AG08396 (cell line): ENCODE data around the gene GRAP2.

Experiments
- DNase-seq: peaks from one replicate; pipeline ENCODE4 v3.0.0; 2012; ENCODE audit warnings: low spot score, mixed read lengths

GRAP2 gene

DNA sequence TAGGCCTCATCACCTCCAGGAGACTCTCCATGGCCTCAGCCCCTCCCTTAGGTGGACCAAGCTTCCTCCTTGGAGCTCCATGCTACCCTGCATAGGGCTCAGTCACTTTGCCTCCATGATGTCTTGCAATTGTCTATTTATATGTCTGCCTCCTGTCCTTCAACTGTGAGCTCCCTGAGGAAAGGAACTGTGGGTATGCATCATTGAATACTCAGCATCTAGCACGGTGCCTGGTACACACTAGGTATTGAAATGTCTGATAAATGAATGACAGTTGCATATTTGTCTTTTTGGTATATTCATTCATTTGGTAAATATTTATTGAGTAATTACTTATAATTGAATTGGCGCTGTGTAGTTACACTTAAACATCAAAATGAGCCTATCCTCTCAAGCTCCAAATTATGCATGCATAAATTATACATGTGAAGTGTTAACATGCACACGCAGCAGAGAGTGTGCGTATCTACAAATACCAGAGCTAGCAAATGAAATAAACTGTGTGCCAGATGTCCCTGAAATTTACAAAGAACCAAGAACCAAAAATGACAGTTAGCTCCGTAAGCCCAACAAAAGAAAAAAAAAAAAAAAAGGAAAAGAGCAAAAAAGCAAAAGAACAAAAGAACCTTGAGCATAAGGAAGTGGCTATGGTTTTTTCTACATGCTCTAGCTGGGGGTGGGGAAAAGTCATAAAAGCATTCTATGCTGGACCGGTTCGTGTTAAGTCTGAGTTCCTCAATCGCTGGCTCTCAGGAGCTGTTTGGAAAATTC, 25.2 kb downstream of the GRAP2 start:
- DNase-seq: no peak

- no peak for DNase-seq
Measured at GRCh38 chr22:39926753-39927152, 25.9 kb downstream of the GRAP2 start.

DNA sequence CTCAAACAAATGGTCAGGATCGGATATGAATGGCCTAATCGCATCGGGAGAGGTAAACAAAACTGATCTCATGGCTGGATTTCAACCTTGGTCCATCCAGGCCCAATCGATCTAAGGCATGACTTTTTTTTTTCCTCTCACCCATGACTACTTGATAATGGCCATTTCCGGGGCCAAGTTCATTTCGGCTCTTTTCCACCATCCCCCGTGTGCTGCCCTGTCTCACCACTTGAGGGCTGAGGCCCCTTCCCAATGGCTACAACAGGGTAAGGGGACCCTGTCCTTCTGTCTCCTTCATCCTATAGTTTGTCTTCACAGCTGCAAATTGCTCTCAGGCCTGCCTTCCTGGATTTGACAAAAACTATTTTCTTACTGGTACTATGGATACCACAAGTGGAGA, 26.7 kb downstream of the GRAP2 start:
- no peak for DNase-seq

DNA sequence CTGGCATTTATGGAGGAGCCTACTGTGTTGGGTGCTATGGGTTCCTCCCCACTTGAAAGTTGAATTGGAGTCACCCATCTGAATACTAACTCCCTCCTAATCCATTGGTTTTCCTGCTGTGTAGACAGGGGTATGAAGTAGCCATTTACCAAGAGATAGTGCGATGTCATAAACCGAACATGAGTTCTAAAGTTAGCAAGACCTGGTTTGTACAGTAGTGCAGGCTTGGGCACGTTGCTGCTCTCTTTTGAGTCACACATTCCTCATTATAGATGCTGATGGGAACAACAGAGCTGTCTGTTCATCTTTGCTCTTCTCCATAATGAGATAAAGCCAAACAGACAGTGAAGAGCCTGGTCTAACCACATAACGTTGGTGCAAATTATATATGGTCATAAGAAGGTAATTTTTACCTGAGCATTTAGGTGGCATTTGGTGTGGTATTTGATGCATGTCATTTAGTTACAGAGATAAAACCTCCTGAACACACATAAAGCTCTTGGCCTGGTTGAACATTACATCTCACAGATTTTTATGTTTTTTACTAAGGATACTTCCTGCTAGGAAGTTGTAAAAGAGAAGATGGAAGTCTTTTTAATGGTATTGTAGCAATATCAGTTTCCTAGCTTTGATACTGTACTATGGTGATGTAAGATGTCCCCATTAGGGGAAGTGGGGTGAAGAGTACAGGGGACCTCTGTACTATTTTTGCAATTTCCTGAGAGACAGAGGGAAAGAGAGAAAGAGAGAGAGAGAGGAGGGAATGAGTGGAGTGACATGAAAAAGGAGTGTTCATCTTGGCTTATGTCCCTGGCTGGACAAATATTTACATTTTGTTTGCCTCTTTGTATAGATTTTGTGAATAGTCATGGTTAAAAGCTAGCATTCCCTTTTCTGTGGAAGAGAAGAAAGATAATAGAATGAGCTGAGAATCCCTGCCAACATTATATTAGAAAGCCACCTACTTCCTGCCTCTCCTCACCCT, 27.9 kb downstream of the GRAP2 start:
- no peak for DNase-seq

DNA sequence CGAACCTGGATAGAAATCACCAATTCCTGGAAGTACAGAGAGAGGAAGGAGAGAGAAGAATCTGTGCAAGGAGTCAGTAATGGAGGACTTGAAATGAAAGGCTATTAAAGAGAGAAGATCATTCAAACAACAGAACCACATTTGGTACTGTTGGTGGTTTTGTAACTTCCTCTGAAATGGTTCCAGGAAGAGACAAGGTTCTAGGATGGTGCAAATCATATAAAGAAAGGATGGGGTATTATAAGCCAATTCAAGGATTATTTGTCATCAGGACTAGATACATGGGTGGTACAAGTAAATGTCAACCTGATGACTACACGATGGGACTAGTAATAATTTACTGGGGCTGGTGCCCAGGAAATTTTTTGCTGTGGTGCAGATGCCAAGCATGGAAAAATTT, 30.4 kb downstream of the GRAP2 start:
- DNase-seq: no peak

DNA sequence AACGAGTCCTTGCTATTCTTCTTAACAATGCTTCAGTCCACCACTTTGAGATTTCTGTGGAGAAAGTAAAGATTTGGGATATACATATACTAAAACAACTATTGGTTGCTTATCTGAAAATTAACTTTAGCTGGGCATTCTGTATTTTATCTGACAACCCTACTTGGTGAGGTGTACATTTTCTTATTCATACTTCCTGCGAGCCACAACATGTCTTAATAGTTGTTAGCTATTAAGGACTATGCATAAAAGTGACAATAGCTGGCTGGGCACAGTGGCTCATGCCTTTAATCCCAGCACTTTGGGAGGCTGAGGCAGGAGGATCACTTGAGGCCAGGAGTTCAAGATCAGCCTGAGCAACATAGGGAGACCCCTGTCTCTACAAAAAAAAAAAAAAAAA, 31.3 kb downstream of the GRAP2 start:
- no peak for DNase-seq

GRCh38 chr22:39932918-39933649, 32.2 kb downstream of the GRAP2 start:
- peak; percentile 13 for DNase-seq

DNA sequence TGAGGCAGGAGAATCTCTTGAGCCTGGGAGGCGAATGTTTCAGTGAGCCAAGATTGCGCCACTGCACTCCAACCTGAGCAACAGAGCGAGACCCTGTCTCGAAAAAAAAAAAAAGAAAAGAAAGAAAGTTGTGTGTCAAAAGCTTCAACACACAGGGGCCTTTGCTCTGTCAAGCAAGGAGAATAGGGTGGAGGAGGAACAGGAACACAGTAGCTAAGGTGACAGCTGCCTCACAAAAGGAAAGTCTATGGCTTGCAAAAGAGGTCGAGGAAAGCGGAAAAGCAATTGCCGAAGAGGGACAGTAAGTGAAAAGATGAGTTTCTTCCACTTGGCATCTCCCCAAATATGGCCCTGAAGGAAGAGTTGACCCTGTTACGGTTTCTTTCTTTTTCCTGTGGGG, 32.9 kb downstream of the GRAP2 start:
- no peak for DNase-seq

GRCh38 chr22:39935116-39935515, 34.2 kb downstream of the GRAP2 start:
- DNase-seq: no peak

- no peak for DNase-seq
Measured at GRCh38 chr22:39935612-39936011, 34.7 kb downstream of the GRAP2 start.

DNA sequence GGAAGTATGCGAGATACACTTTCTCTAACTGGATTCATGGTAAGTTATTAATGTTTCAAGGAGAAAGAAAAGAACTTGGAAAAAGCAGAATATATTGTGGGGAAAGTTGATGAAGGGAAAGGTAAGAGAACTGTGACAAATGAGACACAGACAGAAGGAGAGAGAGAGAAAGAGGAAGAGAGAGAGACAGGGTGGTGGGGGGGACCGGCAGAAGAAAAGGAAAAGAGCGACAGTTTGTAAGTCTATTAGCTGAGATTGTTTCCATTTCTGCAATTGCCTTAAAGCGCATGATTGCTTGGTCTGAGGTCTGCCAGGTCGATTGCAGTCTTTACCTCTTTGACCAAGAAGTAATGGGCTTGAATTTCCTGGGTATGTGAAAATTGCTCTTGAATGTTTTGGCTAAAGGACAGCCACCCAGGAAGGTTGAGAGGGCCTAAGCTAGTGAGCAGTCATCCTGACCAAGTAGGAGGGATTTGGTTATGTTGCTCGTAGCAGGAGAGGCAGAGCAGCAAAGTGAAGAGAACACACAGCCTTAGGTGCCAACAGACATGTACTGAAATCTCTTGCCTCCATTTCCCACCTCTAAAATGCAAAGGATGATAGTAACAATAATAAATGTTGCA, 35.8 kb downstream of the GRAP2 start:
- DNase-seq: no peak

GRCh38 chr22:39937906-39938305, 37.0 kb downstream of the GRAP2 start:
- no peak for DNase-seq

DNA sequence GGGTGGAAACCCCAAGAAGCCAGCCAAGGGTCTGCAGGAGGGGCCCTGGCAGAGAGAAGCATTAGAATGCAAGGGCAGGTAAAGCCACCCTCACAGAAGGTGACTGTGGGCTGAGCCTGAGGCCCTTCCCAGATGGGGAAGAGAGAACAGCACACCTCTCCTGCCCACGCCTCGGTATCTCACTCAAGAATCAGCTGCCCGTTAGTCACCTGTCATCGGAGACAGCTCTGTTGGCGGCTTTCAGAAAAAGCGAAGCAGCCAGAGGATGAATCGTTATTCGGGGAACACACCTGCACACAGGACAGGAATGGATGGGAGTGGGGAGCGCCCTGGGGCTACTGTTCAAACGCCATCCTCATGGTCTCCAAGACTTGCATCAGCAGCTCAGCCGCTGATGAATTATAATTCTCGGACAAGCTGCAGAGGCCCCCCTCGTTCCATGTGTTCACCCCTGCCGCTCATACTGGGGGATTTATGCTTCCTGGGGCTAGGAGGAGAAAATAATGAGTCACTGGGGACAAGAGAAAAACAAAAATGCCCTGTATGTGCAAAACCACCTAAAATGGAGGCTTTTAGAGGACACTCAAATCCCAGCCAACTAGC, 37.7 kb downstream of the GRAP2 start:
- no peak for DNase-seq

DNA sequence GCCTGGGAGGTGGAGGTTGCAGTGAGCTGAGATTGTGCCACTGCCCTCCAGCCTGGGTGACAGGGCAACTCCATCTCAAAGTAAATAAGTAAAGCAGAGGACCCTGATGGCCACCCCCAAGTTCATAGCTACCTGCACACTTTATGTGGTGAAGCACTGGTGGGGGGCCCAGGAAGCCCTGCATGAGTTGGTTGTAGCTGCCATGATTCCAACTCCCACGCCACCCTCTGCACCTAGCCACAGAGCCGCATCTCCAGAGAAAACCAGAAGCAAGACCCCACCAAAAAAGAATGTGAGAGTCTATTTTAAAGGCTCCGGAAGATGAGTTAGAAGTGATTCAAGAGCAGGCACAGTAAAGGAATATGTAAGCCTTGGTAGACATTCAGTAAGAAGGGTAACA, 38.9 kb downstream of the GRAP2 start:
- DNase-seq: no peak

DNA sequence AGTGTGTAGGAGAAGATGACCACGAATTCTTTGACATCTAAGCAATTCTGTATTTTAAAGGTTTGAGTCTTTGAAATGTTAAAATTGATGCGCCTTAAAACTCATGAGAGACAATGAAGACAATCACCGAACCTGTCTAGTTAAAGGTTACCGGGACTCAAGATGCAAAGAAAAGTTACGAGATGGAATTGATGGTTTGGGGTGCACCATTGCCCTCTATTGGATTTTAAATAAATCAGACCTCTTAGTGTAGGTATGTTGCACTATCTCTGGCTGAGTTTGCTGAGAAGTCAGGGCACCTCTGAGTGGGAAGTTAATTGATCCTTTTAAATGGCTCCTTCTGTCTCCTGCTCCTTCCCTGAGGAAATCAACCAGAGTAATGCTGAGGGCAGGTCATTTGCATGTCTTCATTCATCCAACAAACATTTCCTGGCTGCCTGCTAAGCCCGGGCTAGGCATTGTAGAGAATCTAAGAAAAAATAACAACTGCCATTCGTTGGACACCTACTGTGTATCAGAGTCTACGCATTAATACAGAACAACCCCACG, 39.9 kb downstream of the GRAP2 start:
- DNase-seq: no peak

DNA sequence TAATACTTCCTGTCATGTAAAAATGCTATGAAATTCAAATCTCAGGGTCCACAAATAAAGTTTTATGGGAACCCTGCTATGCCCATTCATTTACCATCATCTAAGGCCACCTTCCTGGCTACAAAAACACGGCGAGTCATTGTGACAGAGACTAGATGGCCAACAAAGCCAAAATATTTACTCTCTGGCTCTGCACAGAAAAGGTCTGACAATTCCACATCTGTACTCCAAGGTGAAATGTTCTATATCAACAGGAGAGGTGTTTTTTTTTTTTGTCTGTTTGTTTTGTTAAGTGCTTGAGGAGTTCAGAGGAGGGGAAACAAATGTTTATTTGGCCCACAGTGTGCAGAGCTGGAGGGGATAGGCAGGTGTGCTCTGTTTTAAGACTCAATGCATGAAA, 40.7 kb downstream of the GRAP2 start:
- DNase-seq: no peak

GRCh38 chr22:39942439-39943230, 41.8 kb downstream of the GRAP2 start:
- no peak for DNase-seq

- DNase-seq: no peak
Measured at GRCh38 chr22:39943337-39943736, 42.5 kb downstream of the GRAP2 start.

- DNase-seq: no peak
Measured at GRCh38 chr22:39943953-39944872, 43.3 kb downstream of the GRAP2 start.
